Thoracic aorta (tissue), 2 donors: ENCODE data around the gene TRMT2A. TPM values are rescaled to one million over a fixed set of nuclear protein-coding genes. Genes with fewer than 3 reads are reported as not detected.

Experiments
- ATAC-seq: fragments of 150-250 bp; one replicate; pipeline ENCODE4 v1.8.0; 2017; ENCODE audit warnings: low read depth; ENCODE audit not compliant: insufficient number of reproducible peaks, low FRiP score
- DNase-seq: peaks from one replicate; pipeline ENCODE4 v3.0.0-alpha.2; 2020; ENCODE audit warnings: low spot score
- H3K27ac ChIP-seq, 2 donors: fragments of 200-600 bp; sonication (generic); 1 replicate in 1 of 2; 2 replicates in 1 of 2; pipeline ENCODE4 v1.5.1; 2016; ENCODE audit warnings: mild to moderate bottlenecking in 2 of 2, moderate library complexity in 2 of 2
- H3K27me3 ChIP-seq: fragments of 200-600 bp; sonication (generic); replicated peaks from 2 replicates; pipeline ENCODE4 v1.6.0; 2016; ENCODE audit warnings: mild to moderate bottlenecking; ENCODE audit not compliant: insufficient read depth
- H3K36me3 ChIP-seq: fragments of 200-600 bp; sonication (generic); one replicate; pipeline ENCODE4 v1.5.1; 2016
- H3K4me1 ChIP-seq, 2 donors: fragments of 200-600 bp; sonication (generic); 1 replicate in 1 of 2; 2 replicates in 1 of 2; pipeline versions ENCODE4 v1.5.1 to v1.6.0; 2016; ENCODE audit warnings: low read depth in 2 of 2, mild to moderate bottlenecking in 1 of 2; ENCODE audit not compliant: control insufficient read depth in 1 of 2
- H3K4me3 ChIP-seq: fragments of 200-600 bp; sonication (generic); 2 replicates; pipeline ENCODE4 v1.5.1; 2016; ENCODE audit warnings: mild to moderate bottlenecking
- H3K9me3 ChIP-seq: fragments of 200-600 bp; sonication (generic); 2 replicates; pipeline ENCODE4 v1.5.1; 2016
- CTCF ChIP-seq: fragments of 200-600 bp; sonication (generic); IDR thresholded peaks from one replicate; pipeline ENCODE4 v1.5.1; 2019; ENCODE audit warnings: antibody characterized with exemption
- total RNA-seq, 2 donors: library from RNA; depleted of rRNA; stranded (reverse); fragments of >200 nt; gene quantifications; one replicate each; pipeline versions ENCODE4 v1.1.0 to v1.2.3, GENCODE V29; 2016

Gene TRMT2A
- total RNA-seq, 2 donors from 2014 or later = 61.8 to 94.8 TPM

- no peak overlapping the region for H3K4me3 ChIP-seq
- no peak for ATAC-seq
- no peak for TF ChIP-seq CTCF
Measured at GRCh38 chr22:20105456-20106204, 11.4 kb downstream of the TRMT2A start.

GRCh38 chr22:20102203-20102780 lies 14.7 kb downstream of the TRMT2A start:
- DNase-seq (no peak), ATAC-seq (no peak)
- no peak for TF ChIP-seq CTCF
- Histone ChIP-seq H3K27ac (no peak overlapping the region), H3K9me3 (no peaks in the 10 kb centered on the region), H3K4me1 (no peaks in the 10 kb centered on the region), H3K36me3 (peaks cover 45% of the 10 kb centered on the region), H3K4me3 (no peak overlapping the region), H3K27me3 (no peaks in the 10 kb centered on the region)

More at GRCh38 chr22:20105456-20106204, 11.4 kb downstream of the TRMT2A start:
- no peak for DNase-seq
- Histone ChIP-seq H3K36me3 (peaks cover 54% of the 10 kb centered on the region), H3K9me3 (no peaks in the 10 kb centered on the region), H3K27ac (no peak overlapping the region), H3K27me3 (no peaks in the 10 kb centered on the region), H3K4me1 (no peaks in the 10 kb centered on the region)

DNA sequence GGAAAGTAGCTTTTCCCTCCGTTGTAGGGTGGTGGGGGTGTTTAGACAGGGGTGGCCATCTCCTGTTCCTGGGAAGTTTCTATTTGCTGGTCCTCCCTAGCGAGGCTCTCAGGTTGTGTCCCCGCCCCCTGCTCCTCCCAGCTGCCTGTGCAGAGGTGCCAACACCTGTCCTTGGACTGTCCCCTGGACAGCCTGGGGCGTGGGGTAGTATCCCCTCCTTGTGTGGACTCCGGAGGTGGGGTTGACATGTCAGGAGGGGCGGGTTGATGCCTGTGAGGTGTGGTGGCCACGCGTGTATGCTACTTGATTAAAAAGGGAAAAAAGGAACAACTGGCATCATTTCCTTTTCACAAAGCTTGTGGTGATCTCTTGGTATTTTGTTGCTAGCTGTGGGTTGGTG lies 15.4 kb downstream of the TRMT2A start:
- DNase-seq (no peak), ATAC-seq (no peak)
- Histone ChIP-seq H3K4me1 (no peaks in the 10 kb centered on the region), H3K9me3 (no peaks in the 10 kb centered on the region), H3K27ac (no peak overlapping the region), H3K27me3 (no peaks in the 10 kb centered on the region), H3K36me3 (peaks cover 39% of the 10 kb centered on the region), H3K4me3 (no peak overlapping the region)
- no peak for TF ChIP-seq CTCF

GRCh38 chr22:20099099-20099711 lies 17.8 kb downstream of the TRMT2A start:
- Histone ChIP-seq H3K36me3 (peaks cover 41% of the 10 kb centered on the region), H3K4me3 (no peak overlapping the region), H3K4me1 (no peaks in the 10 kb centered on the region), H3K9me3 (no peaks in the 10 kb centered on the region), H3K27me3 (no peaks in the 10 kb centered on the region), H3K27ac (no peak overlapping the region)
- DNase-seq = no peak
- no peak for TF ChIP-seq CTCF
- no peak for ATAC-seq
